ENCODE data around the gene SH3PXD2A.
"Not testable (repeated sequence)": the region's sequence is repeated elsewhere in the genome, so short reads cannot be mapped to it uniquely, and the experiment has no call there.

Gene SH3PXD2A

DNA sequence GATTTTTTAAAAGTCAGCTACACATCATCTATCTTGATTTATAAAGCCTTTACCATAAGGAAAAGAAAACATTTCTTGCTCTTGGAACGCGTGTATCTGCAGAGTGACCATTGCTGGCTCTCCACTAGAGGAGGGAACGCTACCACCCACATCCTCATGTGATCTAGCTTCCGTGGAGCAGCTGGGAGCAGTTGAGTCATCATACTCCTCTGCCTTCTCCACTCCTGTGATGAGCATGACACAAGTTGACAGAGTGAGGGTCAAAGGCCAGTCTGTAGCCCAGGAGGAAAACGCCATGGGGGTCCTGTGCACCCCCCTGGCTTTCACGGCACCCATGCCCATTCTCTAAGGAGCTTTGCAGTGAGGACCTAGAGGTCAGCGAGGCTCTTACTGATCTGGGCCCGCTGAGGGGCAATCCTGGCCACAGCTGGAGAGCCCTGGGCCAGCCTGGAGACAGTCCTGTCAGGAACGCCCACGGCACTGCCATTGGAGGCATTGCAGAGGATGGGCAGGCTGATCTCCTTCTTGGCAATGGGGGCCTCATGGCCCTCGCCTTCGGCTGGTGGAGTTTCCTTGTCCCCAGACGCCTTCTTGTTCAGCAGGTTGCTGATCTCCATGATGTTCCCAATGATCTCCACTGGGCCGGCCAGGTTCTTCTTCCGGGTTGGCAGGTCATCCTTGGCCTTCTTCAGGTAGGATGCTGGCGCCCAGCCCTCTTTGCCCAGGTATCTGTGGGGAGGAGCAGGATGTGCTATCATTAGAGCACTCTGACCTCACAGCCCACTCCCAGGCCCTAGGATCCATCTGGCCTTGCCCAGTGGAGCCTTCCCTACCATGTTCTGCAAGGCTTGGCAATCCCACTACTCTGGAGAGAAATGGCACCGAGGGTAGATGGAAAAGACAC, 242.7 kb downstream of the SH3PXD2A start:
- no peak for DNase-seq (ENCODE audit: low read depth in 4 of 4, low spot score in 1 of 4)

DNA sequence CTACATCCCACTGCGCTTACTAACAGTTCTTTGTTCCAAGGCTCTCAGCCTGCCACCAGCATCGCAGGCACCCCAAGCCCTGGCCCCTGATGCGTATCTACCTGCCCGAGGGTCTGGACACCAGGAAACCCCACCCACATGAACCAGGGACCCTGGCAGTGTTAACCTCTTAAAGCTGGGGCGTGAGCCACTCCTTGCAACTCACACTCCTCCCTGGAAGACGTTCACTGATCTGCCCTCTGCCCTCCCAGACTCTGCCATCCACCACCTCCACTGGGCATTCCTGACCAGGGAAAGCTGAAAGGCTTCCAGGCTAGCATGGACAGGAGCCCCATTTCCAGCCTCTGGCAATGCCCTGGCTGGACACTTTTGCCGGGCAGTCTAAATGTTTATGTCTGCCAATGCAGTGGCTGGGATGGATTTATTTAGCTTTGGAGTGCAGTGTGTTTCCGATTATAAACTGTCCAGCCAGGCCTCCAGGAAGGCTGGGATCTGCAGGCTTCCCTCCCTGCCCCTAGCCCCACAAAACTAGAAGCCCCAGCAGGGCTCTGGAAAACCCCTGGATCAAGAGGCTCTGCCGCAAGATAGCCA, 244.4 kb downstream of the SH3PXD2A start:
- DNase-seq (ENCODE audit: low read depth in 4 of 4, low spot score in 1 of 4), result no peak

DNA sequence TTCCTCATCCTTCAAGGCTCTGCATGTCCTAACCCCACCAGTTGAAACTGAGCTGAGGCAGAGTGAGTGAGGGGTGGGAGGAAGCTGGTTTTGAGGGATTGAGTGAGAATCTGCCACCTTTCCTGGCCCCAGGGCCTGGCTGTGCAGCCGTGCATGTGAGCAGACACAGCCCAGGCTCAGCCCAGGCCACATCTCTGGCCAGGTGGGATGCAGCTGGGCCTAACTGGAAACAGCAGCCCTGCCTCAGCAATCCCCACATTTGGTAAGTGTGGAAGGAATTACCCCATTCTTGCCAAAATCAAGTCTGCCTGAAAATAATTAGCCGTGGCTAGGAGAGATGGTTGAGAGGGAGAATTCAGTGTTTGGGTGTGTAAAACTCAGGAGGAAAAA, 245.3 kb downstream of the SH3PXD2A start:
- no peak for DNase-seq (ENCODE audit: low read depth in 4 of 4, low spot score in 1 of 4)

DNA sequence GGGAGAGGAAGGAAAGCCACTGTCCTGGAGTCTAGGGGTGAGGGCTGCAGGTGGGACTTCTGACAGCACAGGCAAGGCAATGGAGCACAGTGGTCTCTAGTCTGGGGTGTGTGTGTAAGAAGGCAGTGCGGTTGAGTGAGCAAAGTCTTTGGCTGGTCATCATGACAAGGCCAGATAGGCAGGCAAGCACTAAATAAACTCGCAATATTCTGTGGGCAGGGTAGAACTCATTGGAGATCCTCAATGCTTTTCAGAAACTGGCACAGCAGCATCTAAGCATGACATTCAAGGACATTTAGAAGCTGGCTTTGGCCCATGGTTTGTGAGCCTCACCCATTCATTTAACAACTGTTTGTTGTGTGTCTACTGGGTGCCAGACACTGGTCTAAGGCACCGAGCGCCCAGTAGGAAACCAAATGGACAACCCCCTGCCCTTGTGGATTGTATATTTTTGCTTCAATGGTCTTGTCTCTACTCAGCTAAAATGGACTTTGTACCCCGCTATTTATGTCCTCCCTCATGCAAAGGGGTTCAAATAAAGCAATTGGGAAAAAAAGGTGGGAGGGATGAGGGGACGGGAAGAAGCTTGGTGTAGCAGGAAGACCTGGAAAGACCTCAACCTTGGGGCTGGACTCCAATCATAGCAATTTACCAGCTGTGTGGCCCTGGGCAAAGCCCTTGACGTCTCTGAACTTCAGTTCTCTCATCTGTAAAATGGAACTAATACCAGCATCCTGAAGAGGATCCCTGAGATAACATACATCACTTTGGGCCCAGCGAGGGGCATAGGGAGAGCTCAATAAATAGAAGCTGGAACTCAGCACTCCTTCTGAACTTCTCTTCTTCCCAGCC, 245.9 kb downstream of the SH3PXD2A start:
- DNase-seq (ENCODE audit: low read depth in 4 of 4, low spot score in 1 of 4), result no peak

DNA sequence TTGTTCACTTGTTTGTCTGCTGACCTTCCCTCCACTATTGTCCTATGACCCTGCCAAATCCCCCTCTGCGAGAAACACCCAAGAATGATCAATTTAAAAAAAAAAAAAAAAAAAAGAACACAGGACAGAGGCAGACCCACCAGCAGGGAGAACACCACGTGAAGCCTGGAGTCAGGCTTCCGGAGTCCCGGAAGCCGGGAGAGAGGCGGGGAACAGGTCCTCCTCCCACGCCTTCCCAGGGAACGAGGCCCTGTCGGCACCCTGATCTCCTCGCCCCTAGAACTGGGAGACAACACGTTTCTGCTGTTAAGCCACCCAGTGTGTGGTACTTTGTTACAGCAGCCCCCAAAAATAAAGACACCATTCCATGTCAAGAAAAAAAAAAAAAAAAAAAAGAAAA, 247.3 kb downstream of the SH3PXD2A start:
- not testable (repeated sequence) for DNase-seq (ENCODE audit: low read depth in 4 of 4, low spot score in 1 of 4)

DNA sequence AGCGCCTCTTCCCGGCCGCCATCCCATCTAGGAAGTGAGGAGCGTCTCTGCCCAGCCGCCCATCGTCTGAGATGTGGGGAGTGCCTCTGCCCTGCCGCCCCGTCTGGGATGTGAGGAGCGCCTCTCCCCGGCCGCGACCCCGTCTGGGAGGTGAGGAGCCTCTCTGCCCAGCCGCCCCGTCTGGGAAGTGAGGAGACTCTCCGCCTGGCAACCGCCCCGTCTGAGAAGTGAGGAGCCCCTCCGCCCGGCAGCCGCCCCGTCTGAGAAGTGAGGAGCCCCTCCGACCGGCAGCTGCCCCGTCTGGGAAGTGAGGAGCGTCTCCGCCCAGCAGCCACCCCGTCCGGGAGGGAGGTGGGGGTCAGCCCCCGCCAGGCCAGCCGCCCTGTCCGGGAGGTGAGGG, 248.3 kb downstream of the SH3PXD2A start:
- not testable (repeated sequence) for DNase-seq (ENCODE audit: low read depth in 4 of 4, low spot score in 1 of 4)

DNA sequence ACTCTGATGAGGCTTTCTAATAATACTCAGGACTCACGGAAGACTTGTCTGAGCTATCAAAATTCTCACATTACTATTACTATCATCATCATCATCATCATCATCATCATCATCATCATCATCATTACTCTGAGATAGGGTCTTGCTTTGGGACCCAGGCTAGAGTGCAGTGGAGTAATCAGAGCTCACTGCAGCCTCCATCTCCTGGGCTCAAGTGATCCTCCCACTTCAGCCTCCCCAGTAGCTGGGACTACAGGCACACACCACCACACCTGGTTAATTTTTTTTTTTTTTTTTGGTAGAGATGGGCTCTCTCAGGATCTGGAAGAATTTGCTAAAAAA, 249.3 kb downstream of the SH3PXD2A start:
- not testable (repeated sequence) for DNase-seq (ENCODE audit: low read depth in 4 of 4, low spot score in 1 of 4)

DNA sequence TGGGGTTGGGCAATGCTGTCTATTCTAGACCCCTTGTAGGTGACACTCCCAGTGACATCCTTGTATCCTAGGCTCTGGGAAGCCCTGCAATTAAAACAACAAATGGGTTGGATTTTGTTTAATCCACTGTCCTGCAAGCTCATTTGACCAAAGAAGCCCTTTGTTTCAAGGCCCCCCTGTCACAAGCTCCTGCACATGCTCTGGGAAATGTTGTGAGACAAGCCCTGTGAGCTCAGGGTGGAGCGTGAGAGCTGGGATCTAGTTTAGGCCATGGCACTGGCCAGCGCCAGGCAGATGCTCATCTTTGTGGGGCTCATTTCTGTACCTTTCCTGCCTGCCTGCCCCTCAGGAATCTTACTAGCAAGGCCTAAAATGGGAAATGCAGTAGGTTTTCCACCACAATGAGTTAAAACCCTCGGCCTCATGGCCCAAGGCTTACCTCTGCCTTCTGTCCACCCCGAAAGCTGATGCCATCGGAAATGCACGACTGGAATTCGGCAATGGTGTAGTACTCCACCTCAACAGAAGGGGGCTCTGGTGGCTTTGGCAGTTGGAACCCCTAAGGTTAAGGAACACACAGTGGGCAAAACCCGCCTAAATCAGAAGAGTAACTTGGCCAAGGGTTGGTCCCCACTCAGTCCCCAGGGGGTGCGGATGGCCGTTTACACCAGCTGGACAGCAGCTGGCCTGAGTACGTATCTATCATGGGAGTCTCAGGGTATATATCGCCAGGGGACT, 249.8 kb downstream of the SH3PXD2A start:
- peak in 2 of 4 experiments; percentile 7 for DNase-seq (ENCODE audit: low read depth in 4 of 4, low spot score in 1 of 4)

DNA sequence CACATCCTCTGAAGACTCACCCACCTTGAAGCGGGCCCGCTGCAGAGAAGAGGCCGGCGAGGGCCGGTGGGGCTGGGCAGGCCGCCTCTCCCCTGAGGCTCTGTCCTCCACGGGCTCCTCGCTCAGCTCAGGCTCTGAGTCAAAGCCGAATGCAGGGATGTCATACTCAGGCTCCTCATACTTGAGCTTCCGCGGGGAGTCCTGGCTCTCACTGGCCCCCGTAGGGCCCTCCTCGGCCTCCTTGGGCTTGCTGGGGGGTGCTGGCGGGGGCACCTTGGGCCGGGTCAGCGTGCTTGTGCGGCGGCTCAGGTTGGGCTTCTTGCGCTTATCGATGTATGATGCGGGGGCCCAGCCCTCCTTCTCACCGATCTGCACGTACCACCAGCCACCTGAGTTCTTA, 252.0 kb downstream of the SH3PXD2A start:
- DNase-seq (ENCODE audit: low read depth in 4 of 4, low spot score in 1 of 4), result no peak

DNA sequence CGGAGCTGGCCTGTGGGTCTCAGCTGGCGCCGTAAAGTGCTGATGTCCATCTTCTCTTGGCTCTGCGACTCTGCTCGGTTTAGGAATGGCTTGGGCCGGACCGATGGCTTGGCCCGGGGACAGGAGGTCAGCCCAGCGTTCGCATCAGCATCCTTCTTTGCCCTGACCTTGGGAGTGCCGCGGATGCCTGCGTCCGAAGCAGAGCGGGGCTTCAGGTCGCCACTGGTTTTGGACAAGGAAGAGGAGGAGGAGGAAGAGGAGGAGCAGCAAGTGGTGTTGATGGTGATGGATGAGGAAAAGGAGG, 252.6 kb downstream of the SH3PXD2A start:
- DNase-seq (ENCODE audit: low read depth in 4 of 4, low spot score in 1 of 4), result no peak

DNA sequence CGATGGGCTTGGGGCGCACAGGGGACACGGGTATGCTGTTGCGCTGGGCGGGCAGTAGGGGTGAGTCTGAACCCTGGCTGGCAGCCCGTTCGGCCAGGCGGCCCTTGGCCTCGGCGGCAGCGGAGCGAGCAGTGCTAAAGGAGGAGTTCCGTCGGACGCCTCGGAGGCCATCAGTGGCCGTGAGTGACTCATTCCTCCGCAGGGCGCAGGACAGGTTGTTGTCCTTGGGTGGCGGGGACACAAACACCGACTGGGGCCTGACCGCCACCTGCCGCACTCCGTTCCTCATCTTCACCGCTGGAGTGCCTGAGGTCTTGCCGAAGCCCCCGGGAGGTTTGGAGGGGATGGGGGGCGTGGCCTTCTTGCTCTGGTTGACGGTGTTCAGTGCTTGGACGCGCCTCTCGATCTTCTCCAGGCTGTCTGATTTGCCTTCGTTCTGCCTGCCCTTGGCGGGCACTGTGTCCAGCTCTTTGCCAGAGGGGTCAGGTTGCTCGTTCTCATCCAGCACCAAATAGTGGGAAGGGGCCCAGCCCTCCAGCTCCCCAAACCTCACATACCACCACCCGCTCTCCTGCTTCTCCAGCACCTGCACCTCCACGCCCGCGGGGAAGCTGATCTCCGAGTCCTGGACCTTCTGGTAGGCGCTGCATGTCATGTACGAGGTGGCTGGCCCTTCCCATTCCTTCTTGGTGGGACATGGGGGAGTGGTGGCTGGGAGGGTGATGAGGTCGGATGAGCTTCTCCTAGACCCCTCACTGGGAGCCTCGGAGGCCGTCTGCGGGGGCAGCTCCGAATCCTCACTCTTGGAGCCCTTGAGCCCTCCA, 253.1 kb downstream of the SH3PXD2A start:
- no peak for DNase-seq (ENCODE audit: low read depth in 4 of 4, low spot score in 1 of 4)

DNA sequence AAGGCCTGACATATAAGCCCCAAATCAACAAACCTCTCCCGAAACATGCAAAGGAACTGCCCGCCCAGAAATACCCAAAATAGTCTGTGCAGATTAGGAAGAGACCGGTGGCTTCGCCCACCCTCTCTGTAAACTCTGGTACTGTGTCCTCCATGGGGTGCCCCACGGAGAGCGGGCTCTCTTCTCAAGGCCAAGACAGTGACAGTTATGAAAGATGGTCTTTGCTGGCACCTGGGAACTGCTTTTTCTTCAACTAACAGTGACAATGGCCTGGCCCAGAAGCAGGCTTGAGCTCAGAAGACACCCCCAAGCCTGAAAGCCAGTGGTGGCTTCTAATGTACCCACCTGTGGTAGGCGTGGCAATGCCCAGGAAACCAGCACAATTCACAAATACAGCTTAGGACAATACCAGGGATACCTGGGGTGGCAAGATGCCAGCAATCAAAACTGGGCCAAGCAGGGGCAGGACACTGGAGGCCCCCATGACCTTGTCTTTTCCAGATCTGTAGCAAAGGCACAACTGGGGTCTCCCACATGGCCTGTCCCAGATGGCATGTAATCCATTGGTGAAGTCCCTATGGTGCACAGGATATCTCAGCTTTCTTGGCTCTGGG, 254.3 kb downstream of the SH3PXD2A start:
- no peak for DNase-seq (ENCODE audit: low read depth in 4 of 4, low spot score in 1 of 4)

DNA sequence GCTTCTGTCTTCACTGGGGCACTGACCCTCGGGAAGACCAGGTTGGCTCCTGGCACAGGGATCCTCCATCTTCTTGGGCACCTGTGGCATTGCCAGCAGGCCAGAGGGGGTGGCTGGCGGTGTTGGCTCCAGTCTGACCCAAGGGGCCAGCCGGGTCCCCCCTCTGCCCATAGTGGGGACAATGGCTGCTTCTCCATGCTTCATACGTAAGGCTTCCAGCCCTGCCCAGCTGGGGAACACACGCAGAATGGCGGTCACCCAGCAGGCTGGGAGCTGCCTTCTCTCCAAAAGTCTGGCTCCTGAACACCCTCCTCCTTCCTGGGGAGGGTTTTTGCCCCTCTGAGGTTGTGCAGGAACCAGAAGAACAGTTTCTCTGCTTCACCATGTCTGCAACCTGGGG, 255.1 kb downstream of the SH3PXD2A start:
- DNase-seq (ENCODE audit: low read depth in 4 of 4, low spot score in 1 of 4), result no peak

DNA sequence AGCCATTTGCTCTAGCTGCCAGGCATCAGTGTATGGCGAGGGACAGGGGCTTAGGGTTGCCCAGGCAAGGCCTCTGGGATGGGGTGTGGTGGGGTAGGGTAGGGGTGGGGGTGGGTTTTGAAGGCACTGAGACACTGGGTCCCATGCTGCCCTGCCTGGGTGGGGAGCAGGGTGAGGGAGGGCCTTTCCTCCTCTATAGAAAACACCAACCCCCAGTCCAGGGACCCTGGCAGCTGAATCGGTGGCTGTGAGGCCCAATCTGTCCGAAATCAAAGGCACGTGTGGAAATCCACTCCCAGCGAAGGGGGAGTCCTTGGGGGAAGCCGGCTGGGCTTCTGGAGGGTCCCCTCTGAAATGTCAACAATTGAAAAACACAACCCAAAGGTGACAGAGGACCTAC, 255.5 kb downstream of the SH3PXD2A start:
- DNase-seq (ENCODE audit: low read depth in 4 of 4, low spot score in 1 of 4), result no peak

DNA sequence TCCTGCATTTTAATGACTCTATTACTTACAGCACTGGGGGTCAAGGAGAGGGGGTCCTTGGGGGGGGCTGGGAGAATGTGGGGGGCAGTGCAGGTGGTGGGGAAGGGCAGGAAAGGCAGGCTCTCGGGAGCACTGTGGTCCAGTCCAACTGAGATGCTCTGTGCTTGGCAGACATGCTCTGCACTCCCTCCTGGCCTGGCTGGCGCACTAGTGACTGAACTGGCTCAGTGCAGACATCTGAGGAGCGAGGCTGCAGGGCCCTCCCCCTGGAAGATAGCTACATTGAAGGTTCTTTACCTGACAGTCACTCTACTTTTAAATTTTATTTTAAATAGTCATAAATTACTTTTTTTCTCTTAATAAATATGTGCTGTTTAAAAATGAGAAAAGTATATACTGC, 256.2 kb downstream of the SH3PXD2A start:
- DNase-seq (ENCODE audit: low read depth in 4 of 4, low spot score in 1 of 4), result no peak

DNA sequence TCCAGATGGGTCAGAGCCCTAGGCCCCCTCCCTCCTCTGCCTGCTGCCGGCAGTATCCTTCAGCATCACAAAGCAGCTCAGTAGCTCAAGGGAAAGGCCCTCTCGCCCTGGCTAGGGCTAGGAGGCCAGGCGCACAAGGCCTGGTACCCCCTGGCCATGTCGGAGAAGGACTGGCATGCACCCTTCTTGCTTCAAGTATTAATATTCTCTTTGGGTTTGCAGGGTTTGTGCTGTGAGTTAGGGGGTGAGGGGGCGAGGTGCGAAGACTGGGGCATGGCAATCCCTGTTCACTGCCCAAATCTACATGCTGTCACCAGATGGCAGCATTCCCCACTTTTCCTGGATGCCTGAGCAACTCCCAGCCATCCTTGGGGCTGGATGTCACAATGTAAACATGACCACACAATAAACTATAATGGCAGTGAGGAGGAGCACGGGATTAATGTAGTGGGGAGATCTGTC, 256.7 kb downstream of the SH3PXD2A start:
- DNase-seq (ENCODE audit: low read depth in 4 of 4, low spot score in 1 of 4), result no peak

DNA sequence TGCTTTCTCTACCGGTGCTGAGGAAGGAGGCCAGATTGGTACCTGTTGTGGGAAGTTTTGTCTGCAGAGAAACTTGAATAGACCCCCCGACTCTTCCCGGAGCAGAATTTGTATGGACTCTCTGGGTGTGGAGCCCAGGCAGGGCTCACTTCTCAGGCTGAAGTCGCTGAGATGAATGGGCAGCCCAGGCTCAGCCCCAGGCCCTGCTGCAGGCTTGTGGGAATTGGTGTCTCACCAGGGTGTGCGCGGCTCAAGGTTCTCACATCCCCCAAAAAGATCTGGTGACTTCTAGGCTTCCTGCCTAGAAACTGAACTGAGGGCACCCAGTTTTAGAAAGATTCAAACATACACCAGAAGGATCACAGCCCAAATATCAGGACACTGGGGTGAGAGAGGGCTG, 258.4 kb downstream of the SH3PXD2A start:
- no peak for DNase-seq (ENCODE audit: low read depth in 4 of 4, low spot score in 1 of 4)

DNA sequence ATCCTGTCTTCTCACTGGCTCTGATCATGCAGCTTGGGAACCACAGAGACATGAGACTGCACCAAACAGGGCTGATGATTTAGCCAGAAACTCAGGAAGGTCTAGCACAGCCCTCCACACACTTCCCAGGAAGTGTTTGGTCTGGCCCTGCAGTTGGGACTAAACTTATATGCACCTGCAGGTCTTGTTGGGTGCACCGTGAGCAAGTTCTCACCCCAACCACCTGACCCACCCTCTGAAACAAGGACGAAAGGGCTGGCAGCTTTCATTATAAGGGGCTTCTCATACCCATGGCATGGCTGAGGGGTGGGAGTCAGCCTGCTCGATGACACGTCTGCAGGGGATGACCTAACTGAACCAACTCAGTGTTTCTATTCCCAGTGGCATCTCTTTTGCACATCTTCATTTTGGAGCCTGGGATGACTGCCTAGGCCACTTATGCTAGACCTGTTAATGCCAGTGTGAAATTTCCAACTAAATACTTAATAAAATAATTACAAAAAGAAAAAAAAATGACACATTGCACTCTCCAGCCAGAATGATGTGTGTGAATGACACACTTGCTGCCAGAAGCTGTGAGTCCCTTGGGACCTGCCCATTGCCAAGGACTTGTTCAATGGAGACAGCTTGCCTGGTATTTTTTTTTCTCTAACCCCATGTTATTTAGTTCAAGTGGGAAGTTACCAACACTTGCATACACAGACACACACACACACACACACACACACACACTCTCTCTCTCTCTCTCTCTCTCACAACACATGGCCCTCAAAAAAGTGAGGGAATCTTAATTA, 259.2 kb downstream of the SH3PXD2A start:
- no peak for DNase-seq (ENCODE audit: low read depth in 4 of 4, low spot score in 1 of 4)

DNA sequence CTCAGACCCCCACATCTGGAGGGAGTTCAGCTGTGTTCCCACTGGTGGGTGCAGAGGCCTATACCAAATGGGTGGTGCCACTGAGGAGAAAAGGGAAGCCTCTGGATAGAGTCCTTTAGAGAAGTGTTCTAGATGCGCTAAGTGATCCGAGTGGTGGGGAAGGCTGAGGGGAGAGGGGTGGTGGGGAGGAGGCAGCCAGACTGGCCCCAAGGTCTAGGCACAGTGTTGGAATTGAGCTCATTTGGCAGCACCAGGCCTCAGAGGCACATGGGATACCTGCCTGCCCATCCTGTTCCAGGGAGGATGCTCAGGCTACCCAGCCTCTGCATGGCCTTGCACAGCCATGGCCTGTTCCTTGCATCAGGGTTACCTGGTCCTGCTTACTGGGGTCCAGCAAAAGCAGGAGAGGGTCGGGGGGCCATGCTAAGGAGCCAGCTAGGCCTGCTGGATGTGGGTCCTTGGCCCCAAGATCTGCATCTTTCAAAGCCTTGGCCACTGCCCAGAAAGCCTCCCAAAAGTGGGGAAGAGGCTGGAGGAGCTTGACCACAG, 262.3 kb downstream of the SH3PXD2A start:
- DNase-seq (ENCODE audit: low read depth in 4 of 4, low spot score in 1 of 4), result no peak

Data from stimulated activated CD4-positive, alpha-beta T cell treated with anti-CD3 and anti-CD28 coated beads, Interleukin-1b, Interleukin-23, amount 100 ng/mL, for 24 hours (primary cell).